ENCODE results near the gene SLC6A15.
A peak's percentile ranks its signal among the peaks of the same experiment; 100 is the strongest.

Gene SLC6A15

GRCh38 chr12:84912198-84913128 lies at the start of gene SLC6A15:
SLC6A15 (minus strand) TSS chr12:84912799; CDS start chr12:84892120, 20,679 bp downstream.
- DNase-seq, result peak; percentile 29

GRCh38 chr12:84960918-84961317 lies 48.3 kb upstream of the SLC6A15 start:
- DNase-seq, result no peak

- no peak for DNase-seq
These were observed 42.7 kb upstream of the SLC6A15 start for GRCh38 chr12:84955298-84955697.

GRCh38 chr12:84954415-84954814 lies 41.8 kb upstream of the SLC6A15 start:
- no peak for DNase-seq

GRCh38 chr12:84950971-84951546 lies 38.5 kb upstream of the SLC6A15 start:
- no peak for DNase-seq

GRCh38 chr12:84946753-84947152 lies 34.2 kb upstream of the SLC6A15 start:
- no peak for DNase-seq

GRCh38 chr12:84937415-84937814 lies 24.8 kb upstream of the SLC6A15 start:
- no peak for DNase-seq

- no peak for DNase-seq
These were observed 16.9 kb upstream of the SLC6A15 start for GRCh38 chr12:84929501-84929900.

GRCh38 chr12:84924981-84925380 lies 12.4 kb upstream of the SLC6A15 start:
- no peak for DNase-seq

GRCh38 chr12:84922693-84923092 lies 10.1 kb upstream of the SLC6A15 start:
- DNase-seq, result no peak

- DNase-seq, result no peak
These were observed 7.7 kb upstream of the SLC6A15 start for GRCh38 chr12:84920331-84920730.

GRCh38 chr12:84919271-84919670 lies 6.7 kb upstream of the SLC6A15 start:
- DNase-seq, result no peak

GRCh38 chr12:84913129-84913515 lies 523 bp upstream of the SLC6A15 start:
- no peak for DNase-seq

- DNase-seq, result peak; percentile 28
These were observed 1.1 kb downstream of the SLC6A15 start for GRCh38 chr12:84911271-84912197.

- no peak for DNase-seq
These were observed 1.9 kb downstream of the SLC6A15 start for GRCh38 chr12:84910549-84911241.

- no peak for DNase-seq
These were observed 8.5 kb downstream of the SLC6A15 start for GRCh38 chr12:84904051-84904450.

- no peak for DNase-seq
These were observed 21.3 kb downstream of the SLC6A15 start for GRCh38 chr12:84891106-84891838.

GRCh38 chr12:84889818-84890217 lies 22.8 kb downstream of the SLC6A15 start:
- DNase-seq, result no peak

- DNase-seq, result no peak
These were observed 23.7 kb downstream of the SLC6A15 start for GRCh38 chr12:84888861-84889260.

- no peak for DNase-seq
These were observed 35.3 kb downstream of the SLC6A15 start for GRCh38 chr12:84877340-84877739.

- no peak for DNase-seq
These were observed 37.4 kb downstream of the SLC6A15 start for GRCh38 chr12:84875241-84875640.

GRCh38 chr12:84874825-84875139 lies 37.8 kb downstream of the SLC6A15 start:
- DNase-seq, result no peak

Measured in NCI-H1694 treated with DMSO at 0.1 percent for 48 hours (cell line).